Loucy (cell line): Measurements from ENCODE around the gene SHBG.

Experiments
- H2AFZ ChIP-seq: fragments of 200-600 bp; sonication (generic); 2 replicates; pipeline ENCODE4 v1.6.0; 2016; ENCODE audit warnings: antibody characterized with exemption, mild to moderate bottlenecking, low read length, moderate library complexity
- H3F3A ChIP-seq: fragments of 200-600 bp; 2 replicates; pipeline ENCODE4 v1.6.0; 2016; ENCODE audit warnings: antibody characterized with exemption, low read depth, mild to moderate bottlenecking
- H3K27me3 ChIP-seq: fragments of 200-600 bp; sonication (generic); 2 replicates; pipeline ENCODE4 v1.6.1; 2014; ENCODE audit warnings: low read length, mild to moderate bottlenecking; ENCODE audit not compliant: insufficient read depth, poor library complexity, severe bottlenecking
- H3K36me3 ChIP-seq: fragments of 200-600 bp; sonication (generic); 2 replicates; pipeline ENCODE4 v1.6.1; 2016; ENCODE audit warnings: low read length; ENCODE audit not compliant: insufficient read depth
- H3K4me1 ChIP-seq: fragments of 200-600 bp; sonication (generic); 2 replicates; pipeline ENCODE4 v1.5.1; 2014; ENCODE audit warnings: low read length, mild to moderate bottlenecking; ENCODE audit not compliant: insufficient read depth, poor library complexity, severe bottlenecking
- H3K4me2 ChIP-seq: fragments of 200-600 bp; sonication (generic); 2 replicates; pipeline ENCODE4 v1.6.0; 2014; ENCODE audit warnings: antibody characterized with exemption, low read length, low read depth, mild to moderate bottlenecking; ENCODE audit not compliant: poor library complexity, severe bottlenecking
- H3K4me3 ChIP-seq: fragments of 200-600 bp; sonication (generic); 2 replicates; pipeline ENCODE4 v1.5.1; 2014; ENCODE audit warnings: low read length, mild to moderate bottlenecking, mixed read lengths; ENCODE audit not compliant: poor library complexity, severe bottlenecking
- H3K79me2 ChIP-seq: fragments of 200-600 bp; sonication (generic); 2 replicates; pipeline ENCODE4 v1.6.1; 2014; ENCODE audit warnings: low read length; ENCODE audit not compliant: insufficient read depth
- H3K9ac ChIP-seq: fragments of 200-600 bp; sonication (generic); 2 replicates; pipeline ENCODE4 v1.6.0; 2014; ENCODE audit warnings: mild to moderate bottlenecking, low read depth, low read length, moderate library complexity; ENCODE audit not compliant: poor library complexity, severe bottlenecking
- H3K9me2 ChIP-seq: fragments of 200-600 bp; sonication (generic); replicated peaks from 2 replicates; pipeline ENCODE4 v1.6.1; 2016; ENCODE audit warnings: low read depth, low read length, mixed read lengths
- H3K9me3 ChIP-seq: fragments of 200-600 bp; sonication (generic); 2 replicates; pipeline ENCODE4 v1.6.1; 2014; ENCODE audit warnings: mild to moderate bottlenecking, antibody characterized with exemption, low read length, low read depth; ENCODE audit not compliant: insufficient read depth
- H4K20me1 ChIP-seq: fragments of 200-600 bp; sonication (generic); 2 replicates; pipeline ENCODE4 v1.6.0; 2014; ENCODE audit warnings: antibody characterized with exemption, low read length, mild to moderate bottlenecking; ENCODE audit not compliant: insufficient read depth, poor library complexity, severe bottlenecking
- EZH2phosphoT487 ChIP-seq: fragments of 200-600 bp; IDR thresholded peaks from 2 replicates; pipeline ENCODE4 v1.6.1; 2018; ENCODE audit warnings: antibody characterized with exemption, mild to moderate bottlenecking, moderate library complexity, borderline replicate concordance
- TF ChIP-seq, protein P1 (sequence below): fragments of 200-600 bp; sonication (generic); conservative IDR thresholded peaks from 2 replicates; pipeline ENCODE4 v1.5.1; 2014; ENCODE audit warnings: mild to moderate bottlenecking, antibody characterized with exemption, low read length

Gene SHBG

DNA sequence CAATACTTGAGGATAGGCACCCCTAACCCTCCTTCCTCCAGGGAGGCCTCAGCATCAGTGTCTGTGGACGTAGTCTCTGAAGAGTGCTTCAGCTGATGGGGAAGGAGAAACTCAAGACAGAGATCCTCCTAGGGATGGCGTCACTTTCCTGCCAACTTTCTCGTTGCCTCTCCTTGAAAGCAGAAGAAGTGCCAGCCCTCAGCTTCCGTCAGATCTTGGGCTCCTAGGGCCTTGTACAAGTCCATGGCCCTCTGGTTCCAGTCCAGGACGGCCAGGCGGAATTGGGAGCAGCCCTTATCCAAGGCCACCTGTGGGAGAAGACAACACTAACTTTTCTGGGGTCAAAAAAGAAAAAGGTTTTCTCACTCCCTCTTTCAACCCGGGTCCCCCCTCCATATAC lies 3.6 kb upstream of the SHBG start:
- H3K4me3 ChIP-seq: peak overlapping the region; percentile 94
- H3K4me1 ChIP-seq: peaks cover 7% of the 10 kb centered on the region
- TF ChIP-seq EZH2phosphoT487: no peak
- TF ChIP-seq, protein P1, sequence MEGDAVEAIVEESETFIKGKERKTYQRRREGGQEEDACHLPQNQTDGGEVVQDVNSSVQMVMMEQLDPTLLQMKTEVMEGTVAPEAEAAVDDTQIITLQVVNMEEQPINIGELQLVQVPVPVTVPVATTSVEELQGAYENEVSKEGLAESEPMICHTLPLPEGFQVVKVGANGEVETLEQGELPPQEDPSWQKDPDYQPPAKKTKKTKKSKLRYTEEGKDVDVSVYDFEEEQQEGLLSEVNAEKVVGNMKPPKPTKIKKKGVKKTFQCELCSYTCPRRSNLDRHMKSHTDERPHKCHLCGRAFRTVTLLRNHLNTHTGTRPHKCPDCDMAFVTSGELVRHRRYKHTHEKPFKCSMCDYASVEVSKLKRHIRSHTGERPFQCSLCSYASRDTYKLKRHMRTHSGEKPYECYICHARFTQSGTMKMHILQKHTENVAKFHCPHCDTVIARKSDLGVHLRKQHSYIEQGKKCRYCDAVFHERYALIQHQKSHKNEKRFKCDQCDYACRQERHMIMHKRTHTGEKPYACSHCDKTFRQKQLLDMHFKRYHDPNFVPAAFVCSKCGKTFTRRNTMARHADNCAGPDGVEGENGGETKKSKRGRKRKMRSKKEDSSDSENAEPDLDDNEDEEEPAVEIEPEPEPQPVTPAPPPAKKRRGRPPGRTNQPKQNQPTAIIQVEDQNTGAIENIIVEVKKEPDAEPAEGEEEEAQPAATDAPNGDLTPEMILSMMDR: no peak
- no peaks in the 10 kb centered on the region for H4K20me1 ChIP-seq
- H3K27me3 ChIP-seq: no peaks in the 10 kb centered on the region
- no peaks in the 10 kb centered on the region for H3K36me3 ChIP-seq
- no peaks in the 10 kb centered on the region for H3F3A ChIP-seq
- H3K4me2 ChIP-seq: peak overlapping the region; percentile 88
- H3K9me3 ChIP-seq: no peaks in the 10 kb centered on the region
- H3K9me2 ChIP-seq: no peaks in the 10 kb centered on the region
- H3K79me2 ChIP-seq: peaks cover 7% of the 10 kb centered on the region; the same call in 1 of the 2 replicates
- H2AFZ ChIP-seq: no peak overlapping the region
- peak overlapping the region; percentile 87 for H3K9ac ChIP-seq

DNA sequence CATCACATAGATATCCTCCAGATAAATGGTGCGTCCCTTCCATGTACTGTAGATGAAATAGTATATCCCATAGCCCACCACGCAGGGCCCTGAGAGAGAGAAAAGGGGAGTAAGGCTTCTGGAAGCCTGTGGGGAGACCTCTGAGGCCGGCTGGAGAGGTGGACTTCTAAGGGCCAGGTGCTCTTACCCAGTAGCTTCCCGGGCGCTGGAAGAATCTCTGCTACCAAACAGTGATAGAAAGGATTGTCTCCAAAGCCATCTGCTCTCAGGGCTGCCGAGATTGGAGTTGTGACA lies 3.0 kb upstream of the SHBG start:
- peak overlapping the region; percentile 88 for H3K4me2 ChIP-seq

DNA sequence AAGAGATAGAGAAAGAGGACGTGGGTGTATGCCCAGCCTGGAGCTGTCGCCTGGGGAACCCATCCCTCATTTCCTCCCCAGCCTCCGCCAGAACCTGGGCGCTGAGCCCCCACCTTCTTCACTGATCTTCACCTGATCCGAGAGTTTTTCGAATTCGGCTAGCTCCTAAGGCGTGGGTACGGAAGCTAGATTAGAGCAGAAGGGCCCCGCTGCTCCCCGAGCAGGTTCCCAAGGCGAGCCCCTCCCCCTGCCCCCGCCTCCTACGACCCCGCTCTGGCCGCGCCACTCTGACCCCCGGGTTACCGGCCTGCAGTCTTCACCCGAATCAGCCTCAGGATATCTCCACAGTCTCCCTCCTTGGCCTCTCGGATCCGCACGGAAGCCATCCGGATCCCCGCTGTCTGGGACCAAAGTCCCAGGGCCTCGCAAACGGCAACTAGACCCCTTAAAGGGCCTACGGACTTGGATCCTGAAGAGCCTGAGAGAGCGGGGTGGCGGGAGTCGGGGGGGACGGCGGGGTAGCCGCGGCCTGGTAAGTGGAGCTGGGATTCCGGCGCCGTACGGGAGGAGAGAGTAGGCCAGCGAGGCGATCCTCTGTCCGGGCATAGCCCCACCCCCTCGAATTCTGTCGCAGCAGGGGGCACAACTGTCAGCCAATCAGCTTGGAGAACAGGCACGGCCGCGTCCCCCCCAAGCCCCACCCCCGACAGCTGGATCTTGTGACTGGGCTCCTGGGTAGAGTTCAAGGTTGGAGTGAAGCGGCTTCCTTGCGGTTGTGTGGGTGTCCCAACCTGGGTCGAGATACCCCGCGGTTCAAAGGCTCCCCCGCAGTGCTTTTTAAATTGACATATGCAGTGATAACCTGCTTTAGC lies 2.4 kb upstream of the SHBG start, which contains the start of gene SAT2:
Gene SAT2 (minus strand): TSS at position 572 of the 872 bp plus-strand sequence. CDS start 186 bp downstream, at position 386.
- H3K27me3 ChIP-seq: no peaks in the 10 kb centered on the region
- H2AFZ ChIP-seq: peak within 1 kb of the TSS; percentile 87
- H3K36me3 ChIP-seq: no peaks in the 10 kb centered on the region
- no peaks in the 10 kb centered on the region for H3F3A ChIP-seq
- H3K4me2 ChIP-seq: peak within 1 kb of the TSS; percentile 88
- H3K79me2 ChIP-seq: peaks cover 7% of the 10 kb centered on the region; the same call in 1 of the 2 replicates
- H3K9me2 ChIP-seq: no peaks in the 10 kb centered on the region
- no peaks in the 10 kb centered on the region for H3K9me3 ChIP-seq
- H4K20me1 ChIP-seq: no peaks in the 10 kb centered on the region
- TF ChIP-seq, protein P1: no peak
- no peak for TF ChIP-seq EZH2phosphoT487
- peak within 1 kb of the TSS; percentile 87 for H3K9ac ChIP-seq
- peaks cover 7% of the 10 kb centered on the region for H3K4me1 ChIP-seq
- peak within 1 kb of the TSS; percentile 94 for H3K4me3 ChIP-seq

More for the DNA sequence above, 3.0 kb upstream of the SHBG start:
- Histone ChIP-seq H3K36me3 (no peaks in the 10 kb centered on the region), H4K20me1 (no peaks in the 10 kb centered on the region), H3K4me1 (peaks cover 7% of the 10 kb centered on the region), H3K79me2 (peaks cover 7% of the 10 kb centered on the region; the same call in 1 of the 2 replicates), H3F3A (no peaks in the 10 kb centered on the region), H2AFZ (peak overlapping the region; percentile 87; the same call in 1 of the 2 replicates), H3K4me3 (peak overlapping the region; percentile 94), H3K9ac (peak overlapping the region; percentile 87), H3K9me3 (no peaks in the 10 kb centered on the region), H3K9me2 (no peaks in the 10 kb centered on the region), H3K27me3 (no peaks in the 10 kb centered on the region)
- TF ChIP-seq, protein P1: no peak
- no peak for TF ChIP-seq EZH2phosphoT487
